ENCODE results near the gene USP14.

USP14 gene

DNA sequence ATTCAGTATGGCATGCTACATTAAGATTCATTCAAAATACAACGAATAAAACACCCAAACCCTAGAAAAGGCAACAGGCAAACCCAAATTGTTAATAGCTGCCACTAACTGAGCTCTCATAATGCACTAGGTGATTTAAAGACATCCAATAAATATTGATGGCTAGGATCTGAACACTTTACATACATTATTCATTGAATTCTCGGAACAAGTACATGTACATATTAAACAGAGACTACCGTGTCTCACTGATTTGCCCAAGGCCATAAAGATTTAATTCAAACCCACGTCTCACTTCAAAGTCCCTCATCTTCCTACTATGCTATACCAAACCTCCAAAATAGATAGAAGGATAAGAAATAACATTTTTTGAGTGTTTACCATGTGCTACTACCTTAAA lies 67.4 kb downstream of the USP14 start:
- DNase-seq (ENCODE audit: low read depth in 2 of 3, low spot score in 2 of 3): no peak

DNA sequence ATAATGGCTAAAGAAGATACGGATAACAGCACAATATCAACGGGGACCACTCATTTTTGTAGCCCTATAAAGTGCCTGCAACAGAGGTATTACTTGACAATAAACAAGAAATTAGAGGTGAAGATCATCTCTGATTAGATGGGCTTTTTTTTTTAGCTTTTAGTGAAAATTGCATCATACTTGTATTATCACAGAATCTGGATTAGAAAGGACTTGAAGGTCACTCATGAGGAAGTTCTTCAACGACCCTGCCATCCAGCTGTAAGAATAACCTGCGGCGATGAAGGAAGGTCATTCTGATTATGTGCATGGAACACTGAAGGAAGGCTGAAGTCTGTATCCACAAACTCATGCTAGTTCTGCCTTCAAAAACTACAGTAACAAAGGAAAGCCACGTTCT lies 69.0 kb downstream of the USP14 start:
- no peak for DNase-seq (ENCODE audit: low read depth in 2 of 3, low spot score in 2 of 3)

DNA sequence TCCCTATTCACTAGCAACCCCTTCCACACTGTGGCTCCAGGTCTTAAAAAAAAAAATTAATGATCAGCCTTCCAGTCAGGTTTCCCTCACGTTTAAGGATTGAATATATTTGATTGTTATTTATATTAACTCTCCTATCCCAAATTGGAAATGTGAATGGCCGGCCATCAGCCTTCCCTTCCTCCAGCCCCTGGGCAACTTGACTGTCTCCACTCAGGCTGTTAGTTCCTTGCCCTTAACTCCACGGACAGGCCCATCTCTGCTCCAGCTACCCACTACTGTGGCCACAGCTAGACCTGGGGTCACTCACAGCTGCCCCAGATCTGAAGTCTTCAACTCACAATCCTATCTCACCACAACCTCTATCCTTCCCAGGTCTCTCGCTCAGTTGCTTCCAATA lies 69.5 kb downstream of the USP14 start:
- no peak for DNase-seq (ENCODE audit: low read depth in 2 of 3, low spot score in 2 of 3)

DNA sequence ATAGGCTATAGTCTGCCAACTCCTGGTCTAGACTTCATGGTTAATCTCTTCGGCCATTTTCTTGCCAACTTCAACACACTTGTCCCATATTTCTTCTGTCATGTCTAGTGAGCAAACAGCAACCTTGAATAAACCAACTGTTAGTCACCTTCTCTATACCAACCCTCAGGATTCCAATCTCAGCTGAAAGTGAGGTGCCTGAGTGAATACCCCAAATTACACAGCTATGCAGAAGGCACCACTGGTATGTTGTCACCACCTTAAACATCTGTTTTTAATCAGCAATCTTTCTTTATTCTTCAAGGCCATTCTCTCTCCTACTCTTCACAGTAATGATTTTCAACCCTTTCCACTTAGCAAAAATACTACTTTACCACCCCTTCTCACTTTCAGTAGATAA lies 70.2 kb downstream of the USP14 start:
- no peak for DNase-seq (ENCODE audit: low read depth in 2 of 3, low spot score in 2 of 3)

DNA sequence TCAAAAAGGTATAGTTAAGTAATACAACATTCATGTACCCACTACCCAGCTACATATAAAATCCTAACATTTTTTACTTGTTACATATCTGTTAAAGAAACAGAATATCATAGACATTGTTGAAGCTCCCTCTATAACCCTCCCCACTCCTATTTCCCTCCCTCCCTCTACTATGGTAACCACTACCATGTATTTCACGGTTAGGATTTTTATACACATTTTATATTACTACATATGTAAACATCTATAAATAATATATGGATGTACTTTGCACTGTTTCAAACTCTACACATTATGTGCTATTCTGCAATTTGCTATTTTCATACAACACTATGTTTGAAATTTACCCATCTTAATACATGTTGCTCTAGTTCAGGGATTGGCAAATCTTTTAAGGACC lies 73.2 kb downstream of the USP14 start:
- DNase-seq (ENCODE audit: low read depth in 2 of 3, low spot score in 2 of 3): no peak

DNA sequence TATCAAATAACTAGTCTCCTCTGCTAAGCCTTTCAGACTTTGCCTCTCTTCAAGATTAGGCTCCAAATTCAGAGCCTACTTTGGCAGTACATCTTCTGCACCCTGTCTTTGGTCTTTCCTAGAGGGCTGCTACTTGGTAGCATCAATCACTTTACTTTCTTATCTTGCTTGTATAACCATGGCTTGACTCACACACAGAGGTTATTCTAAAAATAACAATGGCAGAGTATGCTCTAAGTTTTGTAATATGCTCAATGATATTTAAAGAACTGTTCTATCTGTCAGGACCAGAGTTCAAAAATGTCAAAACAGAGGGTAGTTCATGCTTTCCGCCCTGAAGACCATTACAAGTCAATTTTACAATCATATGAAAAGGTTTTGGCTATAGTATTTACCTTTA lies 81.8 kb downstream of the USP14 start:
- no peak for DNase-seq (ENCODE audit: low read depth in 2 of 3, low spot score in 2 of 3)

DNA sequence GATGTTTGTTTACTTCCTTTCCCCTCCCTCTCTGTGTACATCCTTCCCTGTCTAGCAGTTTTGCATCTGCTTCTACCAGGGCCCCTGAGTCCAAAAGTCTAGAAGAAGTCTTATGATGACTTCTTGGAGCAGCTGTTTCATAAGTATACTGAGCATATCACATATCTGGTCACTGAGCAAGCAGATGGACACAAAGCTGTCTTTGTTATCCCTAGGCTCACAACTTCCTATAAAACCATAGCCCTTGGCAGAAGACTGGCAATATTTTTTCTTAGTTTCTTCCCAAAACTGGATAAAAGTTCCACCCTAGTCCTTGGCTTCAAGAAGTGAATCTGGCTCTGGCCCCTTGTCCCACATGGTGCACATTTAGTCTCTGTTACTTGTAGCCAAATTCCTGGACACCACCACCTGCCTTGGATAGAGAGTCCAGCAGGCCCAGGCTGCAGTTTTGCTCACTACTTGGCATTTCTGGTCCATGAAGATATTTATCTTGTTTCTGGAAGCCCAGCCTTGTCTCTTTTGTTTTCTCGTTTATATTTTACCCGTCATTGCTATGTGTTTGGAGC lies 87.0 kb downstream of the USP14 start:
- DNase-seq (ENCODE audit: low read depth in 2 of 3, low spot score in 2 of 3): no peak

DNA sequence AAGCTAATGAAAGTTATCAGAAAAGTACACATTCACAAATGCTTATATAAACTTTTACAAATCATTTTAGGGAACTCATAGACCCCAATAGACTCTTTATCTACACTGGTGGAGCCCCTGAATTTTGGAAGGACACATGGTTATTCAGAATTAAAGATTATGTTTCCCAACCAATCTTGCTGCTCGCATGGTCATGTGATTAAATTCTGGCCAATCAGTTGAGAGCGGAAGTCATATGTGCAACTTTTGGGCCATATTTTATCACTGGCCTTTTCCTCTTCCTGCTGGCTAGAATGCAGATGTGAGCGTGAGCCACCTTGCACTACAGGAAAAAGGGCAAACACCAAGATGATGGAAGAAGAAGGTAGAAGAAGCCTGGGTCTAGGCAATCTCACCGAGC lies 89.7 kb downstream of the USP14 start:
- no peak for DNase-seq (ENCODE audit: low read depth in 2 of 3, low spot score in 2 of 3)

DNA sequence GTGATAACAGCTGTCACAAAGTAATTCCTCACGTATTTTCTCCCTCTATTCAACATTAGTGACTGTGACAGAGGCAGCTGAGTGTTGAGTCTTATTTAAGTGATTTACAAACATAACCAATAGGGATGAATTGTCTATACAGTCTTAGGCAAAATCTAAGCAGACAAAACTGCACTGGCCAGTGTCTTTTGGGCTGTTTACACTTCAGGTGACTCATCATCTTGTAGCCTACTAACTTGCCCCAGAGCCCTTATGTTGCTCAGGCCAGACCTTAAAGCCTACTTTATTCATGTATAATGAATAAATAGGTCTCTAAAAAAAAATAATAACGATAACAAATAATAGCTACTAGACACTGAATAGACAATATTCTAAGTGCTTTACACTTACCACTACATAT lies 92.3 kb downstream of the USP14 start:
- DNase-seq (ENCODE audit: low read depth in 2 of 3, low spot score in 2 of 3): no peak

DNA sequence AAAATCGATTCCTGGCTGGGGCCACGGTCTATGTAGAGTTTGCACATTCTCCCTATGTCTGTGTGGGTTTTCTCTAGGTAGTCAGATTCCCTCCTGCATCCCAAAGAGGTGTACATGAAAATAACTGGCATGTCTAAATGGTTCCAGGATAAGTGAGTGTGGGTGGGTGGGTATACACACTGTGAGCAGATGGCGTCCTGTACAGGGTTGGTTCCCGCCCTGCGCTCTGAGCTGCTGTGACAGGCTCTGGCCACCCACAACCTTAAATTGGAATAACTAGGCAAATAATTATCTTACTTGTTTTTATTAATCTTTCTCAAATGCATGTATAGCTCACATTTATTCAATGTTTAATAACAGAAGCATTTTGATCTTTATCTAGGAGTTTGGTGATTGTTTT lies 93.2 kb downstream of the USP14 start:
- no peak for DNase-seq (ENCODE audit: low read depth in 2 of 3, low spot score in 2 of 3)

DNA sequence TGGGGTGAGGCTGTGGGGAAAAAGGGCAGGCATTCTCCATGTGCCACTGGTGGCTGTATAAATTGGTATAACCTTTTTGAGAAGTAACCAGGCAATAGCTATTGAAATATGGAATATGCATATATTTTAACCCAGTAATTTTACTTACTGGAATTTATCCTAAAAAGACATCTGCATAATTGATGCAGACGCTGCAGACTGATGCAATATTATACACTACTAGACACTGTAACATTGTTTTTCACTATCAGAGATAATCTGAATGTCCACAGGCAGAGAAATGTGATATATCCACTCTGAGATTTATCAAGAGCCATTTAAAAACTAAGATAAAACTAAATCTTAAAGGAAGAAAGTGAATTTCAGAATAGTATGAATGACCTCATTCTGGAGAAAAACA lies 94.8 kb downstream of the USP14 start:
- DNase-seq (ENCODE audit: low read depth in 2 of 3, low spot score in 2 of 3): no peak

DNA sequence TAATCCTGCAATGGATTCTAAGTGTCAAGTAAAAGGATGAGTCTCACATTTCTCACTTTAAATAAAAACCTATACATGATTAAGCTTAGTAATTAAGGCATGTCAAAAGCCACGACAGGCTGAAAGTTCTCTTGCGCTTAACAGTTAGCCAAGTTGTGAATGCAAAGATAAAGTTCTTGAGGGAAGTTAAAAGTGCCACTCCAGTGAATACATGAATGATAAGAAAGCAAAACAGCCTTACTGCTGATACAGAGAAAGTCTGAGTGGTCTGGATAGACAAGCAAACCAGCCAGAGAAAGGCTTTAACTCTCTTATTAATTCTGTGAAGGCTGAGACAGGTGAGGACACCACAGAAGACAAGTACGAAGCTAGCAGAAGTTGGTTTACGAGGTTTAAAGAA lies 96.8 kb downstream of the USP14 start:
- no peak for DNase-seq (ENCODE audit: low read depth in 2 of 3, low spot score in 2 of 3)

DNA sequence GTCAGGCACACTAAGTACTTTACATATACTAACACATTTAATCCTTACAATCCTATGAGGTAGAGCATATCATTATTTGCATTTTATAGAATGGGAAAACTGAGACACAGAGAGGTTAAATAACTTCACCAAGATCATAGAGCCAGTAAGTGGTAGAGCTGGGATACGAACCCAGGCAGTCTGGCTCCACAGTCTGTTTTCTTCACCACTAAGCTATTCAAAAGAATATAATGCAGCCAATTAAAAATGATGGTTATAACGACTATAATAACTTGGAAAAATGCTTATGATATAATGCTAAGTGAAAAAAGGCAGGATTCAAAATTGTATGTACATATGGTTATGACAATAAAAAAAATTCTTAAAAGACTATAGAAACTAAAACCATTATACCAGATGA lies 102.2 kb downstream of the USP14 start:
- DNase-seq (ENCODE audit: low read depth in 2 of 3, low spot score in 2 of 3): no peak

DNA sequence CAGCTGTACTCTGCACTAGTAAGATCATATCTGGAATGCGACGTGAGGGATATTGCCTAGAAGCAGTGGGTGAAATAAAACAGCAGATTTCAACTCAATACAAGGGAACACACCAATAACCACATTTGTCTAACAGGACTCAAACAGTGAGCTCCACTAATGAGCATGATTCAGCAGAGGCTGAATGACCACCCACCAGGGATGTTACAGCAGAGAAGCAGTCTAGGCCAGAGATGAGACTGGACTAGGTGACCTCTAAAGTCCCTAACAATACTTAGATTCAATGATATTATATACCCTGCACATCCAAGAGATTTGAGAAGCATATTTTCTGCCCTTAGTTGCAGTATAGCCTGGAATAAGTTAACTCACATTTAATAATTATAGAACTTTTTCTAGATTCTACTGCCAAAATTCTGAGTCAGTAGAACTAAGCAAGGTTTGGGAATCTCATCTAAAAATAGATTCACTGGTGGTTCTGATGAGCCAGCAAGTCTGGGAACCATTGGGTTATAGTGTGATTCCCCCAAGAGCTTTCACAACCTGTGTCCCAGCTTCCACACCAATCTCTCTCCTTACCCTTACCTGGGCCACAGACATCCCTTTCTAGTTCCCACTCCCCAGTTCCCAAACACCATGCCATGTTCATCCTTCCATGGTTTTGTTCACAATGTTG lies 103.2 kb downstream of the USP14 start:
- no peak for DNase-seq (ENCODE audit: low read depth in 2 of 3, low spot score in 2 of 3)
